ENCODE data around the gene RGS3. TPM values are rescaled to one million over a fixed set of nuclear protein-coding genes. Genes with fewer than 3 reads are reported as not detected.

RGS3 gene
- total RNA-seq, 1 donor from 2014 or later = 278 TPM

GRCh38 chr9:113465599-113466140 lies 2.1 kb downstream of the RGS3 start:
- DNase-seq (ENCODE audit: low read depth, low spot score) = no peak

GRCh38 chr9:113467183-113467582 lies 3.7 kb downstream of the RGS3 start:
- DNase-seq (ENCODE audit: low read depth, low spot score) = no peak

GRCh38 chr9:113468716-113469448 lies 5.4 kb downstream of the RGS3 start:
- no peak for DNase-seq (ENCODE audit: low read depth, low spot score)

- DNase-seq (ENCODE audit: low read depth, low spot score) = no peak
Measured at GRCh38 chr9:113471143-113471542, 7.6 kb downstream of the RGS3 start.

- DNase-seq (ENCODE audit: low read depth, low spot score) = no peak
Measured at GRCh38 chr9:113471566-113471965, 8.0 kb downstream of the RGS3 start.

GRCh38 chr9:113472199-113472598 lies 8.7 kb downstream of the RGS3 start:
- no peak for DNase-seq (ENCODE audit: low read depth, low spot score)

GRCh38 chr9:113474360-113475028 lies 11.0 kb downstream of the RGS3 start:
- DNase-seq (ENCODE audit: low read depth, low spot score) = no peak

- DNase-seq (ENCODE audit: low read depth, low spot score) = no peak
Measured at GRCh38 chr9:113475031-113475430, 11.5 kb downstream of the RGS3 start.

- DNase-seq (ENCODE audit: low read depth, low spot score) = no peak
Measured at GRCh38 chr9:113475992-113476391, 12.5 kb downstream of the RGS3 start.

- no peak for DNase-seq (ENCODE audit: low read depth, low spot score)
Measured at GRCh38 chr9:113476511-113476916, 13.0 kb downstream of the RGS3 start.

- no peak for DNase-seq (ENCODE audit: low read depth, low spot score)
Measured at GRCh38 chr9:113477058-113477457, 13.5 kb downstream of the RGS3 start.

- no peak for DNase-seq (ENCODE audit: low read depth, low spot score)
Measured at GRCh38 chr9:113477661-113478060, 14.1 kb downstream of the RGS3 start.

- no peak for DNase-seq (ENCODE audit: low read depth, low spot score)
Measured at GRCh38 chr9:113479174-113479621, 15.7 kb downstream of the RGS3 start.

GRCh38 chr9:113480612-113481011 lies 17.1 kb downstream of the RGS3 start:
- DNase-seq (ENCODE audit: low read depth, low spot score) = no peak

GRCh38 chr9:113481176-113481787 lies 17.8 kb downstream of the RGS3 start:
- no peak for DNase-seq (ENCODE audit: low read depth, low spot score)

- DNase-seq (ENCODE audit: low read depth, low spot score) = no peak
Measured at GRCh38 chr9:113482341-113482740, 18.8 kb downstream of the RGS3 start.

GRCh38 chr9:113482991-113483675 lies 19.6 kb downstream of the RGS3 start:
- no peak for DNase-seq (ENCODE audit: low read depth, low spot score)

GRCh38 chr9:113483676-113484257 lies 20.2 kb downstream of the RGS3 start:
- no peak for DNase-seq (ENCODE audit: low read depth, low spot score)

GRCh38 chr9:113484258-113484730 lies 20.8 kb downstream of the RGS3 start:
- peak; percentile 90 for DNase-seq (ENCODE audit: low read depth, low spot score)

GRCh38 chr9:113485761-113486115 lies 22.2 kb downstream of the RGS3 start:
- no peak for DNase-seq (ENCODE audit: low read depth, low spot score)

- DNase-seq (ENCODE audit: low read depth, low spot score) = no peak
Measured at GRCh38 chr9:113486327-113486726, 22.8 kb downstream of the RGS3 start.
